Measurements from ENCODE around the gene BAZ1A.

DNA sequence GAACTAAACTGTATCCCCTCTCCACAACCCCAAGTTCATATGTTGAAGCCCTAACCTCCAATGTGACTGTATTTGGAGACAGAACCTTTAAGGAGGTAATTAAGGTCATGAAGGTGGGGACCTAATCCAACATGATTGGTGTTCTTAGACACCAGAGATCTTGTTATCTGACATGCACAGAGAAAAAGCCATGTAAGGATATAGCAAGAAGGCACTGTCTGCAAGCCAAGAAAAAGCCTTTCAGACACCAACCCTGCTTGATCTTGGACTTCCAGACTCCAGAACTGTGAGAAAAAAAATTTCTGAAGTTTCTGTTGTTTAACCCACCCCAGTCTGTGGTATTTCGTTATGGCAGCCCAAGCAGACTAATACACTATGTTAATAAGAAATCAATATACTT lies 98.5 kb downstream of the BAZ1A start:
- TF ChIP-seq, protein P1, sequence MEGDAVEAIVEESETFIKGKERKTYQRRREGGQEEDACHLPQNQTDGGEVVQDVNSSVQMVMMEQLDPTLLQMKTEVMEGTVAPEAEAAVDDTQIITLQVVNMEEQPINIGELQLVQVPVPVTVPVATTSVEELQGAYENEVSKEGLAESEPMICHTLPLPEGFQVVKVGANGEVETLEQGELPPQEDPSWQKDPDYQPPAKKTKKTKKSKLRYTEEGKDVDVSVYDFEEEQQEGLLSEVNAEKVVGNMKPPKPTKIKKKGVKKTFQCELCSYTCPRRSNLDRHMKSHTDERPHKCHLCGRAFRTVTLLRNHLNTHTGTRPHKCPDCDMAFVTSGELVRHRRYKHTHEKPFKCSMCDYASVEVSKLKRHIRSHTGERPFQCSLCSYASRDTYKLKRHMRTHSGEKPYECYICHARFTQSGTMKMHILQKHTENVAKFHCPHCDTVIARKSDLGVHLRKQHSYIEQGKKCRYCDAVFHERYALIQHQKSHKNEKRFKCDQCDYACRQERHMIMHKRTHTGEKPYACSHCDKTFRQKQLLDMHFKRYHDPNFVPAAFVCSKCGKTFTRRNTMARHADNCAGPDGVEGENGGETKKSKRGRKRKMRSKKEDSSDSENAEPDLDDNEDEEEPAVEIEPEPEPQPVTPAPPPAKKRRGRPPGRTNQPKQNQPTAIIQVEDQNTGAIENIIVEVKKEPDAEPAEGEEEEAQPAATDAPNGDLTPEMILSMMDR (IDR thresholded peaks at IDR 0.05; ENCODE audit: low read length): no peak
- no peak for TF ChIP-seq EZH2 (IDR thresholded peaks at IDR 0.05; ENCODE audit: borderline replicate concordance, low read length)
